ENCODE data around the gene TRIM69.

- no peak for TF ChIP-seq CTCF (conservative IDR thresholded peaks at IDR 0.05 in 1 of 2, IDR thresholded peaks at IDR 0.05 in 1 of 2; ENCODE audit: extremely low read depth in 1 of 2, insufficient read depth in 1 of 2, low read depth in 1 of 2, low read length in 2 of 2)
- TF ChIP-seq EZH2 (IDR thresholded peaks at IDR 0.05; ENCODE audit: borderline replicate concordance, low read length): no peak
Observed at GRCh38 chr15:44808557-44808956, 72.2 kb downstream of the TRIM69 start.

All from mammary epithelial cell (primary cell).